GM19468 (cell line): ENCODE measurements around the gene CCDC92.

Experiments used
- ATAC-seq: cut with Tn5 transposase; IDR thresholded peaks from one replicate; pipeline ENCODE4 v1.9.1; 2021; ENCODE audit warnings: mild to moderate bottlenecking, moderate library complexity, moderate number of reproducible peaks; ENCODE audit not compliant: unreplicated experiment; ENCODE audit errors: extremely low read depth

The CCDC92 gene

DNA sequence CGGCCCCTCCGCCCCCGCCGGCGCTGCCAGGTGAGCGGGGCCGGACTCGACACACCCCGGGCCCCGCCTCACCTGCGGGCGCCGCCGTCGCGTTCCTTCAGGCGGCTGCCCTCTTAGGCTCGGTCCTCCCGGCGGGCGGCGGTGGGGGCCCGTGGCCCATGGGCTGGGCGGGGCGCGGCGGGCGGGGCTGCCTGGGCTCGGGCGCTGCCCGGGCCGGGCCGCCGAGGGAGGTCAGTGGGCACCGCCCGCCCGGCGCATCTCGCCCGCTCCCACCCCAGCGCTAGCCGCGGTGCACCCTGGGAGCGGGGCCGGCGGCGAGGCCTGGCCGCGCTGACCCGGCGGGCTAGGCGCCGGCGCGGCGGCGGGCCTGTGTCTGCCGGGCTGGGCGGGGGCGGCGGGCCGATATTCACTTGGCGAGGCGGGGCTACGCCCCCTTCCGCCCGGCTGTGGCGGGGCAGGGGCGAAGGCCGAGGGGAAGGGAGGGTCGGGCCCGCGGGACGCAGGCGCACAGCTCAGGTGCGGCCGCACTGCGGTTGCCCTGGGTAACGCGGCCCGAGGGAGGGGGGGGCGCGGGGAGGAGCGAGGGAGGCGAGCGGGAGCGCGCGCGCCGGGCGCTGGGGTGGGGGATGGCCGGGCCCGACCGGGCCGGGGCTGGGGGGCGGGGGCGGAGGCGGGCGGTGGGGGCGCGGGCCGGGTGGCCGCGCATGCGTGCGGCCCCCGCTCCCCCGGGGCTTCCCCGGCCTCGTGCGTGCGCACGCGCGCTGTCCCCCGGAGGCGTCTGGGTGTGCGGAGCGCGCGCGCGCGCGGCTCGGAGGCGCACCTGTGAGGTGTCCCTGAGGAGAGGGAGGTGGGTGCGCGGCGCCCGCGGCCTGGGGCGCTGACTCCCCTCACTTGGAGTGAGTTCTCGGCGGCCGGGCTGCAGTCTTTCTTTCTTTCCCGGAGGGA, at the start of gene CCDC92, which contains the start of gene ZNF664:
Gene CCDC92, minus strand, starts transcription at position 375 of the 945 bp plus-strand sequence. CDS start 28,526 bp downstream, outside the sequence.
Gene ZNF664, plus strand, starts transcription at position 759 of the 945 bp plus-strand sequence. CDS start 38,930 bp downstream, outside the sequence.
- ATAC-seq = peak; percentile 55

DNA sequence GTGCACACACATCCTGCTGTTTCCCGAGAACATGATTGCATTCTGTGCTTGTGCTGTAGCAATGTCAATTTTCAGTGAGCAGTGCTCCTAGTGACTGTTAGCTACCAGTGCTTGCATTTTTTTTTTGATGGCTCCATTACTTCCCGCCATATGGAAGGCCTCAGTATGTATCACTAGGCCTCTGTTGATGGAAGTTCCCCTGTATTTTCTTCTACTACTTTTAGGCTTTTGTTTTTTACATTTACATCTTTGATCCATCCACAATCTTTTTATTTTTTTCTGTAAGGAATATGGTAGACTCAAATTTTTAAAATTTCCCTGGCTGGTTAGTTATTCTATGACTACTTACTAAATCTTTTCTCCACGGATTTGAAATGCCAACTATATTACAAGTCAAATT, 49.5 kb upstream of the CCDC92 start:
- no peak for ATAC-seq

DNA sequence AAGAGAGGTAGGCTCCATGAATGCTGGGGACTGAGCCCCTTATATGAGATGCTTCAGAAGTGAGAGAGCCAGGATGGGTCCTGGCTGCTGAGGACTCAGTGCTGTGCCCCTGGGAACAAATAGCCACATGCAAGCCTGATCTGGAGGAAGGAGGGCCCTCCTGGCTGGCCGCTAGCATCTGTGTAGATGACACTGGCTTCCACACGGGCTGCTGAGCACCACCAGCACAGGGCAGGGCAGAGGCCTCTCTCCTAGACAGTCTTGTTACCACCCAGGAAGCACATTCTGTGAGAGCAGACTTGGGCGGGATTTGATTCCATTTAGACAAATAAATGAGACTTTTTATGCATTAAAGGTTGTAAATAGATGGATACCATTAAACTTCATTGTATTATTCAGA, 48.4 kb upstream of the CCDC92 start:
- ATAC-seq = no peak

DNA sequence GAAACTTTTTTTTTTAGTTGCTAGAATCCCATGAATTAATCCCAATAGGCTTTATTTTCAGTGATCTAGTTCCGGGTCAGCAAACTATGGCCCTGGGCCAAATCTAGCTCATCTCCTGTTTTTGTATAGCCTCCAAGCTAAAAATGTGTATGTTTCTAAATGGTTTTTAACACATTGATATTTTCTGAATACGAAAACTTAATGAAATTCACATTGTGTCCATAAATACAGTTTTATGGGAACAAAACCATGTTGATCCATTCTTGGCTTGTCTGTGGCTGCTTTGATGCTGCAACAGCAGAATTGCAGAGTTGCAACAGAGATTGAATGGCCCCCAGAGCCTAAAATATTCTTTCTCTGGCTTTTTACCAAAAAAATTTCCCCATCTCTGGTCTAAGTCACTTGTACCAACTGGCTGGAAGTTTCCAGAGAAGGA, 47.9 kb upstream of the CCDC92 start:
- no peak for ATAC-seq

DNA sequence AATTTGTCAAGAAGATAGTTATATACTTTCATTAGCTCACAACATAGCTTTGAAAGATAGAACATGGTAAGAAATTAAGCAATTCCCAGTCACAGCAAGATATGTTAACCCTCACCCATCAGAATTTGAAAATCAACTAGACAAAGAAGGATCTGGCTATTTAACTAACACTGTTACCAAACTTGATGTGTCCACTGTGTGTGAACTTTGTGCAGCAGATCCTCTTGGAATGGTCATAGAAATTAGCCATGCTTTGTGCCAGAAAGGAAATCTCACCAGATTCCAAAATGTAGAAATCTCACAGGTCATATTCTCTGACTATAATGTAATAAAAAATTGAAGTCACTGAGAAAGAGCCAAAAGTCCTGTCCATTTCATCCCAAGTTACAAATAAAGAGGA, 46.5 kb upstream of the CCDC92 start:
- no peak for ATAC-seq

GRCh38 chr12:124018539-124018938, 45.9 kb upstream of the CCDC92 start:
- ATAC-seq = no peak

GRCh38 chr12:124017064-124017463, 44.4 kb upstream of the CCDC92 start:
- no peak for ATAC-seq

DNA sequence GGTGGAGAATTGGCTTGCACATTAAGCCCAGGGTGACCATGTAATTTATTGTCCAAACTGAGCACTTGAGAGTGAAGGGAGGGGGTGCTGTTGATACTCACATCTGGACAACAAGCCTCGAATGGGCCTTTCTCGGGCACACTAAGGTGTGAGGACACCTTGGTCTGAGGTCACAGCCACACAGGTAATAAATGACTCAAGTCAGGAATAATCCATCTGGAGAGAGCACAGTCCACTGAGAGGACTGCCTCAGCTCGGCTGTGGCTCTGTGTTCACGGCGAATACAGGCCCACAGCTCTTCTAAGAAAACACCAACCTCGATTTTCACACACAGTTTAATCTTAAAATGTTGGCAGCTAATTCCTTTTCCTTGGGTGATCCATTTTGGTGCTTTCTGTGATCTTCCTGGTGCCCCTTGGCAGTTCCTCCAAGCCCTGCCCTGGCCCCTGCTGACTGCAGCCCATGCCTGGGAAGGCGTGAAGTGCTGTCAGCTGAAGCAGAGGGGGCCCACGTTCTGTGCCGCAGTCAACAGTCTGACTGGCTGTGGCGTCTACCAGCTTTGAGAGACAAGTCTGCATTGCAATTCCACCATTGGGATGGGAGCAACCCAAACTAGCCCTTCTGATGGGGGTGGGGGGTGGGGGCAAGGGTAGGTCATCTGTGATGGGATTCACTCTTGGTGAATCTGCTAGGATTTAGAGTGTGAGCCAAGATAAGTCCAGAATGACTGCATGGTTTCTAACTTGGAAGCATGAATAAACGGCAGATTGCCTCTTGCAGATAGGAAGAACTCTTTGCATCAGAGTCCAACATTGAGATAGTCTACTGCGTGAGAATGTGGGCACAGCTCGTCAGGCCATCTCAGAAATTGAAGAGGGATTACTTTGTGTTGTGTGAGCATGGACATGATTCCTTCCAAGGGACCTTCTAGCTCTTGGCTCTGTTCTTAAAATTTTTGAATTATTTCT, 43.1 kb upstream of the CCDC92 start:
- ATAC-seq = no peak

- no peak for ATAC-seq
These were observed 40.4 kb upstream of the CCDC92 start for GRCh38 chr12:124013073-124013472.

- ATAC-seq = no peak
These were observed 38.9 kb upstream of the CCDC92 start for GRCh38 chr12:124011435-124012115.

DNA sequence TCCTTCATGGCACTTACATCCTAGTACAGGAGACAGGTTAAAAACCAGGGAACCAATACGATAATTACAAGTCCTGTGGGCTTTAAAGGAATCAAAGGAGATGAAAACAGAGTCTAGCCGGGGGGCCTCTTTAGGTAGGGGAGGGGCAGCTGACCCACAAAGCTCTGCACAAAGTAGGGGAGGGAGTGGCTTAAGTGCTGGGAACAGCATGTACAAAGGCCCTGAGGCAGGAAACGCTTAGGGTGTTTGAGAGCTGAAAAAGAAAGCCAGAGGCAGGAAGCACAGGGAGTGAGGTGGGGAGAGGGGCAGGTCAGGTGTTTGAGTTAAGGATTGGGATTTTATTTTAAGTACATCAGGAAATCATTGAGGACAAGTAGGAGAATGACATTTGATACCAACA, 38.1 kb upstream of the CCDC92 start:
- ATAC-seq = no peak

GRCh38 chr12:124009781-124010180, 37.1 kb upstream of the CCDC92 start:
- ATAC-seq = no peak

DNA sequence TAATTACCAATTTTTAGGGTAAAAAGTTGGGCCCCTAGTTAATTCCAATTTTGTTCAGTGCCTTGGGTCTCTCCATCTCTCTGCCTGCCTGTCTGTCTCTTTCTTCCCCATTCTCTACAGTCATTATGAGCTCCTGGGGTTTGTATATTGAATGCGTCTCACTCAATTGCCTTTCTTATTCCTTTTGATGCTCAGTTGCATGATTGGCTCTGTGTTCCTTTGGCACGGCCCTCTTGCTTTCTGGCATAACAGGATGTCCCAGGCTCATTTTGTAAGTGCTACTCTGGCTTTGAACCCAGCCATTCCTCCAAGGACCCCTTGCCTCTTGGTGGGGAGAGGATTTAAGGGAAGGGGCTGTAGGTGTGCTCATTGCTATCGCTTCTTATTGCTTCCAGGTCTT, 36.0 kb upstream of the CCDC92 start:
- no peak for ATAC-seq

GRCh38 chr12:124007826-124008570, 35.4 kb upstream of the CCDC92 start:
- no peak for ATAC-seq

- no peak for ATAC-seq
These were observed 34.4 kb upstream of the CCDC92 start for GRCh38 chr12:124006846-124007713.

- ATAC-seq = no peak
These were observed 33.6 kb upstream of the CCDC92 start for GRCh38 chr12:124006085-124006845.

- ATAC-seq = no peak
These were observed 31.7 kb upstream of the CCDC92 start for GRCh38 chr12:124004233-124004875.
